Measurements from ENCODE around the gene MBD5. TPM values are rescaled to one million over a fixed set of nuclear protein-coding genes. Genes with fewer than 3 reads are reported as not detected.

MBD5 gene
- polyA plus RNA-seq, 1 donor (not counting 4 experiments of a cell fraction or from before 2014, with no cell fraction given), result 20.1 TPM

DNA sequence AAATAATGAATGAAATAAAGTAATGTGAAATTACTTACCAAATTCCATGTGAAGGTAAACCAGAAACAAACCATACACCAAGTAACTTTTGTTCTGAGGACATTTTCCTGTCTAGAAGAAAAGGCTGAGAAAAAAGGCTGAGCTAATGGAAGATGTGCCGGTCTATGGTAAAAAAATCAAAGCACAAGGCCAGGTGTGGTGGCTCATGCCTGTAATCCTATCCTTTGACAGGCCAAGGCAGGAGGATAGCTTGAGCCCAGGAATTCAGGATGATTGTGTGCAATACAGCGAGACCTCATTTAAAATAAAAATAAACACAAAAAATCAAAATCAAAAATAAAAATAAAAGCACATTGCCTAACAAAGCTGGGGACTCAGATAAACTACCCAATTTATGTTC, 7.0 kb upstream of the MBD5 start:
- H3K9me3 ChIP-seq (ENCODE audit: control insufficient read depth, low read depth, low read length), result no peaks in the 10 kb centered on the region
- dilution Hi-C loops (cut with MboI; ENCODE audit: extremely low pct_ligation_motif_present, low sequenced_read_pairs), result no loop called here

DNA sequence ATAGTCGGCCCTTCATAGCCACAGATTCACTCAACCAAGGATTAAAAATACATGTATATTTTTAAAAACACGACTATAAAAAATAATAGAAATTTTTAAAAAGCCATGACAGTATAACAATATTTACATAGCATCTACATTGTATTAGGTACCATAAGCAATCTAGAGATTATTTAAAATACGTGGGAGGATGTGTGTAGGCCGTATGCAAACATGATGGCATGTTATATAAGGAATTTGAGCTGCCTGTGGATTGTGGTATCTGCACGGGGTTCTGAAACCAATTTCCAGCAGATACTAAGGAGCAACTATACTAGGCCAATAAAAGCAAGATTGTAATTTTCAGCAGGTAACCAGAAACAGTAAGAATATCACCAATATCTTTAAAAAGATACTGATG, 6.3 kb upstream of the MBD5 start:
- FAIRE-seq (no peak), DNase-seq (ENCODE audit: low read depth, low spot score) (no peak)
- no peaks in the 10 kb centered on the region for H3K9me3 ChIP-seq (ENCODE audit: control insufficient read depth, low read depth, low read length)
- peaks cover 6% of the 10 kb centered on the region for H3K4me1 ChIP-seq (ENCODE audit: control insufficient read depth, extremely low read depth, insufficient read depth, low read length)
- no peaks in the 10 kb centered on the region for H3K9me1 ChIP-seq (ENCODE audit: control insufficient read depth, extremely low read depth, insufficient read depth, low read length)
- H3K79me2 ChIP-seq (ENCODE audit: control insufficient read depth, insufficient read depth, low read length), result peaks cover 93% of the 10 kb centered on the region
- dilution Hi-C loops (cut with MboI; ENCODE audit: extremely low pct_ligation_motif_present, low sequenced_read_pairs), result no loop called here
- H3K27me3 ChIP-seq (ENCODE audit: control insufficient read depth, extremely low read depth, insufficient read depth, low read length), result no peaks in the 10 kb centered on the region
- no peaks in the 10 kb centered on the region for H3K36me3 ChIP-seq (ENCODE audit: control insufficient read depth in 2 of 2, extremely low read depth in 1 of 2, insufficient read depth in 2 of 2, low read length in 2 of 2)
- TF ChIP-seq EZH2 (IDR thresholded peaks at IDR 0.05; ENCODE audit: low read length), result no peak
- TF ChIP-seq, protein P1, sequence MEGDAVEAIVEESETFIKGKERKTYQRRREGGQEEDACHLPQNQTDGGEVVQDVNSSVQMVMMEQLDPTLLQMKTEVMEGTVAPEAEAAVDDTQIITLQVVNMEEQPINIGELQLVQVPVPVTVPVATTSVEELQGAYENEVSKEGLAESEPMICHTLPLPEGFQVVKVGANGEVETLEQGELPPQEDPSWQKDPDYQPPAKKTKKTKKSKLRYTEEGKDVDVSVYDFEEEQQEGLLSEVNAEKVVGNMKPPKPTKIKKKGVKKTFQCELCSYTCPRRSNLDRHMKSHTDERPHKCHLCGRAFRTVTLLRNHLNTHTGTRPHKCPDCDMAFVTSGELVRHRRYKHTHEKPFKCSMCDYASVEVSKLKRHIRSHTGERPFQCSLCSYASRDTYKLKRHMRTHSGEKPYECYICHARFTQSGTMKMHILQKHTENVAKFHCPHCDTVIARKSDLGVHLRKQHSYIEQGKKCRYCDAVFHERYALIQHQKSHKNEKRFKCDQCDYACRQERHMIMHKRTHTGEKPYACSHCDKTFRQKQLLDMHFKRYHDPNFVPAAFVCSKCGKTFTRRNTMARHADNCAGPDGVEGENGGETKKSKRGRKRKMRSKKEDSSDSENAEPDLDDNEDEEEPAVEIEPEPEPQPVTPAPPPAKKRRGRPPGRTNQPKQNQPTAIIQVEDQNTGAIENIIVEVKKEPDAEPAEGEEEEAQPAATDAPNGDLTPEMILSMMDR (optimal IDR thresholded peaks at IDR 0.05 in 1 of 3, IDR thresholded peaks at IDR 0.05 in 1 of 3, conservative IDR thresholded peaks at IDR 0.05 in 1 of 3; ENCODE audit: extremely low read depth in 1 of 3, insufficient read depth in 2 of 3, low read length in 3 of 3), result no peak
- H3K4me2 ChIP-seq (ENCODE audit: control insufficient read depth, extremely low read depth, insufficient read depth, low read depth, low read length), result no peak overlapping the region
- H3K9ac ChIP-seq (ENCODE audit: control insufficient read depth, extremely low read depth, insufficient read depth, low read length), result no peak overlapping the region
- no peak overlapping the region for H2AFZ ChIP-seq (ENCODE audit: control insufficient read depth, low read length)
- H4K20me1 ChIP-seq (ENCODE audit: control insufficient read depth, extremely low read depth, insufficient read depth, low read length), result no peaks in the 10 kb centered on the region
- no peak overlapping the region for H3K27ac ChIP-seq (ENCODE audit: control insufficient read depth, insufficient read depth, low read length)
- no peak overlapping the region for H3K4me3 ChIP-seq (ENCODE audit: control insufficient read depth in 2 of 3, extremely low read depth in 1 of 3, insufficient read depth in 2 of 3, low read depth in 1 of 3, low read length in 3 of 3)

More for the DNA sequence above, 7.0 kb upstream of the MBD5 start:
- Histone ChIP-seq H3K4me2 (ENCODE audit: control insufficient read depth, extremely low read depth, insufficient read depth, low read depth, low read length) (no peak overlapping the region), H2AFZ (ENCODE audit: control insufficient read depth, low read length) (no peak overlapping the region), H3K79me2 (ENCODE audit: control insufficient read depth, insufficient read depth, low read length) (peaks cover 92% of the 10 kb centered on the region), H3K9me1 (ENCODE audit: control insufficient read depth, extremely low read depth, insufficient read depth, low read length) (no peaks in the 10 kb centered on the region), H4K20me1 (ENCODE audit: control insufficient read depth, extremely low read depth, insufficient read depth, low read length) (no peaks in the 10 kb centered on the region), H3K9ac (ENCODE audit: control insufficient read depth, extremely low read depth, insufficient read depth, low read length) (no peak overlapping the region), H3K4me1 (ENCODE audit: control insufficient read depth, extremely low read depth, insufficient read depth, low read length) (peaks cover 2% of the 10 kb centered on the region), H3K27ac (ENCODE audit: control insufficient read depth, insufficient read depth, low read length) (no peak overlapping the region), H3K27me3 (ENCODE audit: control insufficient read depth, extremely low read depth, insufficient read depth, low read length) (no peaks in the 10 kb centered on the region), H3K36me3 (ENCODE audit: control insufficient read depth in 2 of 2, extremely low read depth in 1 of 2, insufficient read depth in 2 of 2, low read length in 2 of 2) (no peaks in the 10 kb centered on the region), H3K4me3 (ENCODE audit: control insufficient read depth in 2 of 3, extremely low read depth in 1 of 3, insufficient read depth in 2 of 3, low read depth in 1 of 3, low read length in 3 of 3) (no peak overlapping the region)
- no peak for DNase-seq (ENCODE audit: low read depth, low spot score)
- TF ChIP-seq EZH2 (IDR thresholded peaks at IDR 0.05; ENCODE audit: low read length), result no peak
- TF ChIP-seq, protein P1 (optimal IDR thresholded peaks at IDR 0.05 in 1 of 3, IDR thresholded peaks at IDR 0.05 in 1 of 3, conservative IDR thresholded peaks at IDR 0.05 in 1 of 3; ENCODE audit: extremely low read depth in 1 of 3, insufficient read depth in 2 of 3, low read length in 3 of 3), result no peak
- FAIRE-seq, result no peak
